ENCODE measurements around the gene DUSP12. TPM values are rescaled to one million over a fixed set of nuclear protein-coding genes. Genes with fewer than 3 reads are reported as not detected.

DUSP12 gene
- total RNA-seq, 1 donor from 2014 or later, result 26.6 TPM

DNA sequence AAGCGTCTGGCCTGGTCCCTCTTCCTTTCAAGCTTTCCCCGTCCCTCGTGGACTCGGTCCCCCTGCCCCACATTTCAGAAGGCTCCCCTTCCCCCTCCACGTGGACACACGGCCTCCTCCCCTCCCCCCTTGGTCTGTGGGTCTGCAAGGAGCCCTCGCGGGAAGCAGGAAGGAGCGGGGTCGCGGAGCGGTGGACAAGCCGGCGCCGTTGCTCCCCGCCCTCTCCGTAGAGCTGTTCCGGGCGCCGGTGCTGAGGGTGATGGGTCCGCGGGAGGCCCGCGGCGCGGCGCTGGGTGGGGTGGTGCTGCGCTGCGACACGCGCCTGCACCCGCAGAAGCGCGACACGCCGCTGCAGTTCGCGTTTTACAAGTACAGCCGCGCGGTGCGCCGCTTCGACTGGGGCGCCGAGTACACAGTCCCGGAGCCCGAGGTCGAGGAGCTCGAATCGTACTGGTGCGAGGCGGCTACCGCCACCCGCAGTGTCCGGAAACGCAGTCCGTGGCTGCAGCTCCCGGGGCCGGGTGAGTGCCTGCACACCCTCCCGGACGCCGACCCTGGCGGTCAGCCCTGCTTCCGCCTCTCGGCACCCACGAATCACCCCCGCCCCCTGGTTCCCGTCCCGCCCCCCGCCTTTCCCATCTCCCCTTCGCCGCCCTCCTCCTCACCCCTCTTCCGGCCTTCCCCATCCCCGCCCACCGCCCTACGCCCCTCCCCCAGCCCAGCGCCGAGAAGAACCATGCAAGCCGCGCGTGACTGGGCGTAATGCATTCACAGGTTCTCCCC, 22.9 kb upstream of the DUSP12 start:
- intact Hi-C loops (cut with micrococcal nuclease), result loop anchor here (1.0 to 5.0 kb wide), 6 partner anchors 12 to 594 kb away; partner anchors contain the start of genes DEDD and DUSP12

DNA sequence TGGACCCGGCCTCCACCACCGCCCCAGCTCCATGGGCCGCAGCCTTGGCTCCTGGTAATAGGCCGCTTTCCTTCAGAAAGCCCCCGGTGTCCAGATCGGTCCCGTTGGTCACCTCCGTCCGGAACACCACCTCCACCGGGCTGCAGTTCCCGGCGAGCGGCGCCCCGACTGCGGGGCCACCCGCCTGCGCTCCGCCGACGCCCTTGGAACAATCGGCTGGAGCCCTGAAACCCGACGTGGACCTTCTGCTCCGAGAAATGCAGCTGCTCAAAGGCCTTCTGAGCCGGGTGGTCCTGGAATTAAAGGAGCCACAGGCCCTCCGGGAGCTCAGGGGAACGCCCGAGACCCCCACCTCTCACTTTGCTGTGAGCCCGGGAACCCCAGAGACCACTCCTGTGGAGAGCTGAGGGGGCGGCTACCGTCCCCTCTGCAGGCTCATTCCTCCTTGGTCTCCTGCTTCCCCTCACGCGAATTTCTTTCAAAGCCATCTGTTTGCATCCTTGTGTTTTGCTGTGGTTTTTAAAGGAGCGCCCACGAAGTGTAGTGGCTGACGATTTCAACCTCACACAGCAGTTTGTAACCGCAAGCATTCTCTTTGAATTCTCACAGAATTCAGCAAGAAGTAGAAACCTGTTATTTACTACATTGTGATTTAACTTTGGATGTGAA, 22.2 kb upstream of the DUSP12 start:
- intact Hi-C loops (cut with micrococcal nuclease), result loop anchor here (1.0 to 5.0 kb wide), 5 partner anchors 11 to 595 kb away; partner anchors contain the start of genes DEDD and DUSP12

DNA sequence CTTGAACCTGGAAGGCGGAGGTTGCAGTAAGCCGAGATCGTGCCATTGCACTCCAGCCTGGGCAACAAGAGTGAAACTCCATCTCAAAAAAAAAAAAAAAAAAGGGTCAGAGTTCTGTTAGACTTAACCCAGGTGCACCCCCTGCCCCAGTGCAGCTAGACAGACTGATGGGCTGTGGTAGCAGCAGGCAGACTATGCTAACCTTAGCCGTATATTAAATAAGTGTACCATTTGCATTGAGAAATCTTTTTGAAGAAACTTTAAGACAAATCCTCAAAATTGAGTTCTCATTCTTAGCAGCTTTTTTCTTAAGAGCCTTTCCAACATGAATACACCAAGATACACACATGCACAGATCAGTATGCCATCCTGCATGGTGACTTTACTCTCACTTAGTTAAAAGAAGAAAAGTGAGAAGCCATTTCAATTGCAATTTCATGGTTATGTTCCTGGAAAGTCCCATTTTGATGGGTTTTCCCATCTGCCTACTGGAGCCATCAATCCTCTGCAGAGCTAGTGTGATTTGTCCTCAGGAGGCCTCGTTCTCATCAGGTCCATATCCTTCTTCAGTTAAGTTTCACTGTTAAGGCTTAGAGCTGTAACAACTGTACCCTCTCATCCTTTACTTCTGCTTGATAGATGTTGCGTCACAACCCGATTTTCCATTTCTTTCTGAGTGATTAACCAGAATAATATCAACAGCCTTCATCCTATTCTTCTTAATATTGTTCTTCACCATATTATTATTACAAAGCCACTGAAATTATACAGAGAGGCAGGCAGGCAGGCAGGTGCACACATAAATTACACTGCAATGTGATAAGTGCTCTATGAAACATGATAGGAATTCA, 21.0 kb upstream of the DUSP12 start:
- intact Hi-C loops (cut with micrococcal nuclease), result loop anchor here (5.0 kb wide), 1 partner anchor 596 kb away; the partner anchor contains the start of gene DEDD

DNA sequence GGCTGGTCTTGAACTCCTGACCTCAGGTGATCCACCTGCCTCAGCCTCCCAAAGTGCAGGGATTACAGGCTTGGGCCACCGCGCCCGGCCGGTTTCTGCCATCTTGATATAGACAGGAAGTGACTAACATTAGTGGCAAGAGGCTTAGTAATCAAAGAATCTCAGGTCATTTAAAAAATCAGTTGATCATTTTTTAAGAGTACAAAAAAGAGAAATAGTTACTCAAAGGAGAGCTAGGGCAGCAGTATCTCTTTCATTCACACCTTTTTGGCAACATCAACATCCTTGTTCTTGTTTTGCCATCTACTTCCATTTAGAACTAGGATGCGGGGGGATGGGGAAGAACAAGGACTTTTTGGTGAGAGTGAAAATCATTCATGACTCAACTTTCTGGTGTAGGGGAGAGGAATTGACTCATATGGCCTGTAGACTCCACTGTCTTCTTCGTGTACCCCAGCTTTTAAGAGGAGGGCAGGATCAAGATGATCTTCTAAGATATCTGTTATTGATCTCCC, 19.5 kb upstream of the DUSP12 start:
- intact Hi-C loops (cut with micrococcal nuclease), result no loop called here

DNA sequence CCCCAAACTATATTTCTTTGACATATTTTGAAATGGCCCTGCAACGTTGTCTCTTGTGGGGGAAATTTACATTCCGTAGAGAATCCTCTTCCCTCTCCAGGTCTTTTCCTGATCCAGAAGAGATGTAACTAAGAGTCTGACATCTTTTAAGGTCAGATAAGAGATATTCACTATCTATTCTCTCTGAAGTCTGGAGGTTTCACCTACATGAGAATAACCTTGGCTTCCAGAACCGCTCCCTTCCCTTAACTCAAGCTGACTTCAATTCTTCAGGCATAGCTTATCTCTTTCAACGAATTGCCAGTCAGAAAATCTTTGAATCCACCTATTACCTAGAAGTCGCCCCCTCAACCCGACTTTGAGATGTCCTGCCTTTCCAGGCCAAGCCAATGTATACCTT, 18.3 kb upstream of the DUSP12 start:
- intact Hi-C loops (cut with micrococcal nuclease), result no loop called here

DNA sequence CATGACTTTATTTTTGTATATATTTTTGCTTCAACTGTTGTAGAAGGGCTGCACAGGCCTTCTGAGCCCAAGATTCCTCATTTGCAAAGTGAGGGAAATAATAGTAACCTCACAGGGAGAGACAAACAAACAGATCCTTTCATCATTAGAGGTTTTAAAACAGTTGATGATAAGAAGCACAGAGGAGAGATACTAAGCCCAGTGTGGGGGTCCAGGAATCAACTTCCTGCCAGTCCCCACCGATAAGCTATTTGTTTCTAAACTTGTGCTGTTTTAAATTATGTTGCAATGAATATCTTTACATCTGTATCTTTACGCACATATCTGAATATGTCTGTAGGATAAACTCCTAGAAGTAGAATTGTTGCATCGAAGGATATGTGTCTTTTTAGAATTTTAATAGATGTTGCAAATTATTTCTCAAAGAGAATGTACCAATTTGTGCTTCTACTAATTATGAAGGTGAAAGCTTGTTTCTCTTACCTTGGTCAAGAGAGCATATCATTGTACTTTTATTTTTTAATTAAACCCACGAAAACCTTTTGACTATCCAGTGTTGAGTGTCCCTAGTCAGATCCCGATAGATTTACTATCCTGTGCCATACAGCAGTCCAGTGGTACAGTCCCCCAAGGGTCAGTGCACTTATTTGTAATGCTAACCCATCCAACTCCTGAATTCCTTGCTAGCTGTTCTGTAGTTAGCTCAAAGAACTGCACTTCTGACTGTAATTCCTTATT, 17.4 kb upstream of the DUSP12 start:
- intact Hi-C loops (cut with micrococcal nuclease), result no loop called here

DNA sequence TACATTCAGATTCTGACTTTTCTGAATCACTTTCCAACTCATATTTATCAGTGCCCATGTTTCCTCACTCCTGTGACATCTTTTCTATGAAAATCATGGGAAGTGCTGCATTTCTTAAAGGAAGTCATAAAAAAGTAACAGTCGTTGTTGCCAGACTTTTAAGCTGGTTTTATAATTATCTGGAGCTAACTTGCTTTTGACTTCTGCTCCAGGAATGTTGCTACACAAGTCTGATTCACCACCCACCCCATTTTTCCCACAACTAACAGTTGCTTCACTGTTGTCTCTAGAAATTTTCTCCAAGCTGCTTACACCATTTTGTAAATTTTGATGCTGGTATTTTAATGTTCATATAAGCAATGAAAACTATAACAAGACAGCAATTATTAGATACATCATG, 16.1 kb upstream of the DUSP12 start:
- intact Hi-C loops (cut with micrococcal nuclease), result no loop called here

DNA sequence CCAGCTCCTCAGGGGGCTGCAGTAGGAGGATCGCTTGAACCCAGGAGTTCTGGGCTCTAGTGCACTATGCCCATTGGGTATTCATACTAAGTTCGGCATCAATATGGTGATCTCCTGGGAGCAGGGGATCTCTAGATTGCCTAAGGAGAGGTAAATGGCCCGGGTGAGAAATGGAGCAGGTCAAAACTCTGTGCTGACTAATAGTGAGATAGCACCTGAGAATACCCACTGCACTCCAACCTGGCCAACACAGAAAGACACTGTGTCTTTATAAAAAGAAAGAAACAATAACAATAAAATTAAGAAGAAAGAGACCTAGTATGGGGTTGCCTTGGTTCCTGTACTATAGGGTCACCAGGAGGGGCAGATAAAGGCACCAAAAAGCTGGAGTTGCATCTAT, 13.7 kb upstream of the DUSP12 start:
- intact Hi-C loops (cut with micrococcal nuclease), result no loop called here

DNA sequence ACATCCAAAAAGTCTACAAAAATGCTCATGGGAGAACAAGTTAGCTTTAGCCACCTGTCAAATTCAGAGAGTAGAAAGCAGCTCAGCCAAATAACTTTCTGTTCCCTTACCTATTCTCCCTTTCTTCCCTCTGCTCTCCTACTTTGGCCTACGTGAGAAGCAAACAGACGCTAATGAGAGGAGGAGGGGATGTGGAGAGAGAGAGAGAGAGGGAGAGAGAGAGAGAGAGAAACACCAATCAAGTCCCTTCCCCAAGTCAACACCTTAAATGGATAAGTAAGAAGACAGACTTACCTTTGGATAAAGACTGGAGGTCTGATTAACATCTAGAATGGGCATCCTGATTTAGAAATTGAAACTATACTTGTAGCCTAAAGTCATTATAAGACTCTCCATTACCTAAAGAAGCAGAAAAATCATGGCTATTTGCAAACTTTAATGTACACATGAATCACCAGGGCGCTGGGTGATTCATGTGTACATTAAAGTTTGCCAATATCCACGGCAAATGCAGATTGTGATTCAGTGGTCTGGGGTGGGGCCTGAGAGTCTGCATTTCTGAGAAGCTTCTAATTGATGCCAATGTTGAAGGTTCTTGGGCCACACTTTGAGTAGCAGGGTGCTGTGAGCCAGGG, 13.1 kb upstream of the DUSP12 start:
- intact Hi-C loops (cut with micrococcal nuclease), result no loop called here

DNA sequence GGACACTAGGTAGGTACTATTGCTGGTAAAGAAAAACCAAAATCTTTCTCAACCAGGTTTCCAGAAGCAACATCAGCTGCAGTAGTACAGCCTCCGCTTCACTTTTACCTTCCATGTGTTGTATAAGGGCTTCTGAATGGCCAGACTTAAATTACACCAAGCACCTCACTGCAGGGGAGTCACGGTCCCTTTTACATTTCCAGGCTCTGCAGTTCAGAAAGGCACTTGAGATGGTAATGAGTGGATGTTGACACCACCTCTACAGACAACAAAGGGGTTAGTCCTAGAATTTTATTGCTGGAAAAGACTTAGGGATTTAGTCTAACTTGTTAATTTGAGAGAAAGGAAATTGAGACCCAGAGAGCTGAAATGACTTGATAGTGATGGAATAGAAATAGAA, 12.0 kb upstream of the DUSP12 start:
- intact Hi-C loops (cut with micrococcal nuclease), result loop anchor here (1.0 kb wide), 1 partner anchor 10 kb away; no protein-coding TSS in a partner anchor

DNA sequence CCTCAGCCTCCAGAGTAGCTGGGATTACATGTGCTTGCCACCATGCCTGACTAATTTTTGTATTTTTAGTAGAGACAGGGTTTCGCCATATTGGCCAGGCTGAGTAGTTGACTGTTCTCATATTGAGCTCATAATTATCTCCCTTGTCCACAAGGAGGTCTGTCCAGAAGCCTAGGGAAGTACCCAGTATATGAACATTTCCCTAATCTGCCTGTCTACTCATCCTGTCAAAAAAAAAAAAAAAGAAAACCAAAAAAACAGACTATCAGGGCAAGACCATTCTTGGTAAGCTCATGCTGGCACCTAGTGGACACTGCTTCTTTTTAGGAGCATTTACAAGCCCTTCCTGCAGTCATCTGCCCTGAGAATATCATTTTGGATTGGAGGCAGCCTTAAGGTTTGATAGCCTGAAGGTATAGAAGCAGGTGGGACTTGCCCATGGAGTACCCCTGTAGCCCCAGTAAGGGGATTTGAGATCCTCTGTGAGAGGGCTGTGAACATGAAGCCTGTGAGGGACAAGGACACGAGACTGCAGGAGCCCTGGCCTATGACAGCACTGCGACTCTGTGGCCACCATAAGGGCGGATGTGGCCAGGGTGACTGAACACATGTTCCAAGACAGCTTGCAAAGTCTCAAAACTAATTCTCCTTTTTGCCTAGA, 10.8 kb upstream of the DUSP12 start:
- intact Hi-C loops (cut with micrococcal nuclease), result loop anchor here (1.0 kb wide), 1 partner anchor 11 kb away; no protein-coding TSS in a partner anchor

DNA sequence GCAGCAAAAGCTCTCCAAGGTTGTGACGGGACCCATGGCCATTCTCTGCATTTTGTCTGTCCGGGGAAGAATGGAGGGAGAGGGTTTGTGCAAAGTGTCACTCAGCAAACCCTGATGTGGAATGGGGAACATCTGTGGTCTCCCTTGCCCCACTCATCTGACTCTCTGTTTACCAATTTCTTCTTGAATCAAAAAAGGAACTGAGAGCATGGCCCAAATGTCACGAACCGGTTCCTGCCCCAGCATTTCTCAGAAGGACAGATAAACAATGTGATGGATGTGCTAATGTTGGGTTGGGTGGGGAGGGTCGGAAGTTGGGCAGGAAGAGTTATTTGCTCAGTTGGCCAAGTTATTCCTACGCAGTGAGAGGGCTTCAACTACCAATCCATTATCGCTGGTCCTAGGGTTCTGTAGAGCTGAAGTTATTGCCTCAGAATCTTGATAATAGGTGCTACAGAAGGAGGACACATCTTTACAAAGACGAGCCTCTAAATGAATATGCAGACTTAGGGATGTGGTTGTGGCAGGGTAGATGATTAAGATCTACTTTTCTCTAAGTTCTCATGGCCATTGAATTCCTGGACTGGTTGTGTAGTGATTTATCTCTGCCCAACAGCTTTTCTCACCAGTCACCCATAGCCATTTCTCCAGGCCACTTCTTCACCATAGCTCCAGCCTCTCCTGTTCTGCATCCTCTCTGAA, 9.6 kb upstream of the DUSP12 start:
- intact Hi-C loops (cut with micrococcal nuclease), result loop anchor here (5.0 to 10.0 kb wide), 2 partner anchors 425 to 513 kb away; partner anchors contain the start of genes SDHC and TOMM40L

DNA sequence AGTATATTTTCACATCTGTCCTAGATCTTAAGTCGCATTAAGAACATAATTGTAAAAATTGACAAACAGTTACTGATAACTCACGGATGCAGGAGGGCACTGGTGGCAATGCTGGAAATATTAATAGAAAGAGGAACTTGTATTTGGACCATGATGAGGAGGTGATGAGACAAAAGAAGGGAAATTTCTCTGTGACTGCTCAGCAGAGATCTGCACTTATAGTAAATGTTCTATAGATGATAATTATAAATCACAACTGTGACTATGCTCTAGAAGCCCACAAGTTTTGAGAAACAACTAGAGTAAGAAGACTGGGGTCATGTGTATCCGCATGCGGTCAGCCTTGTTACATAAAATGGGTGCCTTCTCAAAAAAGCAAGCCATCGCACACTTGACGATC, 8.7 kb upstream of the DUSP12 start:
- intact Hi-C loops (cut with micrococcal nuclease), result loop anchor here (1.0 to 10.0 kb wide), 7 partner anchors 15 to 514 kb away; partner anchors contain the start of genes SDHC and TOMM40L

DNA sequence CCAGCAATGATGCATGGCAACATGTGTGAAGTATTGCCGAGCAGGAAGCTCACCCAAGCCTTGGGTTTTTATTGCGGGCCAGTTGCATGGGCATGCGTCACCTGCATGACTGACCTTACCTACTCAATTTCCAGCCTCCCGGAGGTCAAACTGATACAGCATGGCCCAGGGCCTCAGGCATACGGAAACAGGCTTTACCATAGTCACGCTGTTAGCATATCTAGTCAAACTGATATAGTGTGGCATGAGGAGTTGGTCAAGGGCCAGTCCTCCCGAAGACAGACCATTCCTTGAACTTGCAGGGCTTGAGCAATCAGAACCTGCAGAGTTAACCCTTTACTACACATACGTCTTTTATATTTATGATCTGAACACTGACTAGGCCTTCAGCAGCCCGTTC, 6.4 kb upstream of the DUSP12 start:
- intact Hi-C loops (cut with micrococcal nuclease), result loop anchor here (5.0 to 10.0 kb wide), 2 partner anchors 428 to 516 kb away; partner anchors contain the start of genes SDHC and TOMM40L

DNA sequence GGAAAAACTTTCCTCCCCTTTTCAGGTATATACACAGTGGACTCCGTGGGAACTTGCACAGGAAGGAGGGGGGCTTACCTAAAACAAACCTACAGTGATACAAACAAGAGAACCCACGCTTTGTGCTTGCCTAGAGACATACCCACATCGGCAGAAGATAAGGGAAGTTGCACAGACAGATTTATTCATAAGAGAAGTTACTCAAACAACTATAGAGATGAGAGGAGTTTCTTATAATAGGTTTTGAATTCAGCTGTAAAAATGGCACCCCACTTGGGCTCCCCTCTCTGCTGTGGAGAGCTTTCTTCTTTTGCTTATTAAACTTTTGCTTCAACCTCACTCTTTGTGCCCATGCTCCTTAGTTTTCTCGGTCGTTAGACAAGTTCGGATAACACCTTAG, 1.8 kb upstream of the DUSP12 start:
- intact Hi-C loops (cut with micrococcal nuclease), result loop anchor here (2.0 to 10.0 kb wide), 2 partner anchors 135 to 433 kb away; partner anchors contain the start of gene SDHC

DNA sequence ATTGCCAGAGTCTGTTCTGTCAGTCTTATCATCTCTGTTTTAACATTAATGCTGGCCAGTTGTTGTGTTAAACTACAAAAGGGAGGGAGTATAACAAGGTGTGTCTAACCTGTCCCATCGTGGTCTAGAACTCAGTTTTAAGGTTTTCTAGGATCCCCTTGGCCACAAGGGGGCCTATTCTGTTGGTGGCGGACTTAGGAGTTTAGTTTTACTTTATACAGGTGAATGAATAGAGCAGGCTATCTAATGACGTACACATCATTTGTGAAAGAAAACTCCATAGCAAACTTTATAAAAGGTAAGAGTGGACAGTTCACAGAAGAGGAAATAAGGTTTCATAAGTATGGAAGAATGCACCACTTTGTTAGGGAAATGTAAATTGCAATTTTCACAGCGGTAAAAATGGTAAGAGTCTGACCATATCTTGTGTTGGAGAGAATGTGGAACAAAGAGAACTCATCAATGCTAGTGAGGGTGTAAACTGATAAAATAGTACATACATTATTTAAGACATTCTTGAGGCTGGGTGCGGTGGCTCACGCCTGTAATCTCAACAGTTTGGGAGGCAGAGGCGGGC, 14.0 kb downstream of the DUSP12 start:
- intact Hi-C loops (cut with micrococcal nuclease), result loop anchor here (1.0 kb wide), 1 partner anchor 274 kb away; no protein-coding TSS in a partner anchor

DNA sequence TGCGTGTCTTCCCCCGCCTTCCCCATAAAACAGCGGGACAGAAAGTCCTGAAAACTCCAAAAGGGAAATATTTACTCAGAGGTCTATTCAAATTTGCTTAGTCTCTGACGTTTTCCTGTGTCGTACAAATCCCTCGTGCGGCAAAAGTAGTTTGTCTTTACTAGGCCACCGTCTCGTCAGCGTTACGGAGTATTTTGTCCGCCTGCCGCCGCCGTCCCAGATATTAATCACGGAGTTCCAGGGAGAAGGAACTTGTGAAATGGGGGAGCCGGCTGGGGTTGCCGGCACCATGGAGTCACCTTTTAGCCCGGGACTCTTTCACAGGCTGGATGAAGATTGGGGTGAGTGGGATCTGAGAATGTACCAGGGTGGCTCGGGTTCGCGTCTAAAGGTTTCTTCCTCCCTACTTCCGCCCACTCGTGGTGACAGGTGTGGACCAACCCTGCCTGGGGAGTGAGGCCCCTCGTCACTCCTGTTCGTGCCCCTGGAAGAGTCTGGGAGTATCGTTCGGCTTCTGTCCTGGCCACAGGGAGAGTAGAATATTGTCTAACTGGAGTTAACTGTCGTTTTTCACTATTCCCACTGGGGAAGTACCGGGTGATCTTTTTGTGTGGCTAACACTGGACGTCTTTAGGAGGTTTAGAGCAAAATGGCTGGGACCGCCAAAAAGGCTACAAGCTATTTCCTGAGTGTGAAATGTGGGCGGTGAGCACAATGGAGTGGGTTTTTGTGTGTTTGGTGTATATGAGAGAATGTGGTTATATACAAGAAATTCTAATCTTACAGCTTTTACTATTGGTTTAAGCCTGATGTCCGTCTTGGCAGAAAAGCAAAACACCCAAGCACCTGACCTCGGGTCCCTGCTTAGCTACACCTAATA, 16.8 kb downstream of the DUSP12 start, which contains the start of gene ATF6:
TSS of gene ATF6 (plus strand) at position 219 of the 880 bp plus-strand sequence. CDS start at position 260, 41 bp downstream.
- intact Hi-C loops (cut with micrococcal nuclease), result loop anchor here (1.0 to 5.0 kb wide), 8 partner anchors 16 to 1556 kb away; partner anchors contain the start of genes DCAF8, NOS1AP, NUF2 and UAP1

All from T-helper 1 cell treated with Interleukin-12 subunit alpha and Interleukin-12 subunit beta and Interleukin-4 antibody, amounts not matched to agents 30 ng/mL and 1 ng/mL, for 36 hours (primary cell).